HT-29 (cell line): ENCODE measurements around the gene TSSC4. TPM values are rescaled to one million over a fixed set of nuclear protein-coding genes. Genes with fewer than 3 reads are reported as not detected.

ENCODE experiments used
- DNase-seq: peaks from one replicate; pipeline ENCODE4 v3.0.0-alpha.2; 2015; ENCODE audit warnings: low spot score
- total RNA-seq: library from RNA; depleted of rRNA; stranded (reverse); fragments of >200 nt; shearing (Covaris generic); gene quantifications from 2 replicates; pipeline ENCODE4 v1.2.3, GENCODE V29; 2014

TSSC4 gene
- total RNA-seq, 1 experiment from 2014 or later = 114 TPM

GRCh38 chr11:2369320-2369719 is 31.2 kb upstream of the TSSC4 start:
- no peak for DNase-seq

DNA sequence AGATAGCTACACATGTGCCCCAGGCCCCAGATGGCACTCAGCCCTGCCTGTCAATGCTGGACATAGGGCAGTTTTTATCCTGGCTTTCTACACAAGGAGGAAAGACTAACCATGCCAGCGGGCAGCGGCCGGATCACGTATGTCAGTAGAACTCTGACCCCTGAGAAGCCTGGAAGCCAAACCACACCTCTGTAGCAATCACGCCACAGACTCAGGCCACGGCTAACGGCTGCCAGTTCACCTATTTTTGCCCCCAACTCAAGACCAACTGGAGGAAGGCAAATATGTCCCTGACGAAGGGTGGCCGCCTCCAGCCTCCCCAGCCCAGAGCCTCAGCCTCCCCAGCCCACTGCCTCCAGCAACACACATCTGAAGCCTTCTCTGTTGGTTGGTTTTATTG is 30.7 kb upstream of the TSSC4 start:
- no peak for DNase-seq

DNA sequence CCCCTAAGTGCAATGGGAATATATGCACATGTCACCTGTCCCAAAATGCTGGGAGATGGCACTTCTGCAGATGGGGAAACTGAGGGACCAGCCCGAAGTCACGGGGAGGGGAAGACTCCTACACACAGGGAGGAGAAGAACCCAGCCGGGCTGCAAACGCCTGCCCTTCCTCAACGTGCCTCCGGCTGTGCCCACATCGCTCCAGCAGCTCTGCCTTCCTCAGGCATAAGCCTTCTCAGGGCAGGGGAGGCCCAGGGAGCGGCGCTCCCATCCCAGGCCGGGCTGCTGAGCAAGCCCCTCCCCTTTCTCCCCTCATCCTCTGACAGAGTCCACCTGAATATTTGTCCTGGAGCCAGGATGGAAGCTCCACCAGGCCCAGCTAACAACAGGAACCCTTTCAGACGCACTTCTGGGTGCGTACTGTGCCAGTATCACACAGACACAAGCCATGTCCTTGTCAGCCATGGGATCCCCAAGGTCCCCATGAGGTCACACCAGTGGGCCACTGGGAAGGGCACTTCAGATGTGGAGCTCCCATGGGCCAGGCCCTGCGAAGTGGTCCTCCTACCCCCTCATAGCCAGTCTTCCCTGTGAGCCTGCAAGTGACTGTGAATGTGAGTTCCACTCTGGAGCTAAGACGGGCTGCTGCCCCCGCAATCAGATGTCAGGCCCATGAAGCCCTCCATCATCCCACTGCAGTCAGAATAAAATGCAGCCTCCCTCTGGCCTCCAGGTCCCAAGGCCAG is 25.9 kb upstream of the TSSC4 start:
- no peak for DNase-seq

DNA sequence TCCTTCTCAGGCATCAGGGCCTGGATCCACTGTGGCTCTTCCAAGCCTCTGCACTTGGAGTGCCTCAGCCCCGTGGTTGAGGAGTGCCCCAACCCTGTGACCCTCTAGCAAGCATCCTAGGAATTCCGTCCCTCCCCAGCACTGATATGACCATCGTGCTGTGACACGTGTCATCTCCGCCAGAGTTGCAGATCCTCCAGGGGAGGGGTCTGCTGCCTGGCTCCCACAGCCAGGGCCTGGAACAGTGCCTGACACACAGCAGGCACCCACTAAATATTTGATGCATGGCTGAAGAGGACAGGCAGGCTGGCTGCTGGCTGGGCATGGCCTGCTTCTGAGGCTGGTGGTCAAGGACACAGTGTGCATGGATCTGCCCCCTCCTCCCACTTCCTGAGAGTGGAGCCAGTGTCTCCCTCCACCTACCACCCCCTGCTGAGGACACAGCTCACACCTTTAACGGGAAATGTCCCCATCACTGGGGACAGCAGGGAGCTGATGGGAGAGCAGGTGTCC is 25.2 kb upstream of the TSSC4 start:
- no peak for DNase-seq

DNA sequence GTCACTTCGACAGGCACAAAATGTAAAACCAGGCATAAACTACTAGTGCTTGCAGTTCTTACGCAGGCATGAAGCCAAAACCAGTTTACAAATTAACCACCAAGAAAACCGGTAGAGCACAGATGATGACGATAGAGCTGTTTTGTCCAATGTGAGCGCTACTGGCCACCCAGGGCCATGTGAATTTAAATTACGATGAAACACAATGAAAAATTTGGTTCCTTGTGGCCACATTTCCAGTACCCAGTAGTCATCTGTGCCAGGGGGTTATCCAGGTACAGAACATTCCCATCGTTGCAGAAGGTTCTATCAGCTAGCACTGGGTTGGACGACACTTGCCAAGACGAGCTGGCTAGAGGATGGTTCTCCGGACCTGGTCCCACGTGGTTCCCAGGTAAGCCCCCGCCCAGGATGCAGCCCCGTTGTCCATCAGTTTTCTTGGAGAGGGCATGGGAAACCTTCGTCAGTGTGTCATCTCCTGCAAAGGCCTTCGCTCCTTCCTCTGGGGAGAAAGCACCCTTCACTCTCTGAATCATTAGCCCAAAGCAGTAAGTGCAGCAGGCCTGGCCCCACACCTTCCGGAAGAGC is 24.5 kb upstream of the TSSC4 start:
- peak; percentile 80 for DNase-seq

GRCh38 chr11:2376751-2377451 is 23.6 kb upstream of the TSSC4 start, which contains the start of gene CD81:
TSS of gene CD81 (plus strand) at chr11:2377310. CDS start at chr11:2377550, 240 bp downstream.
- peak; percentile 21 for DNase-seq

GRCh38 chr11:2377511-2378443 is 22.8 kb upstream of the TSSC4 start:
- peak; percentile 48 for DNase-seq

- no peak for DNase-seq
Observed at GRCh38 chr11:2378527-2379210, 21.9 kb upstream of the TSSC4 start.

GRCh38 chr11:2379466-2380174 is 20.9 kb upstream of the TSSC4 start:
- DNase-seq = no peak

DNA sequence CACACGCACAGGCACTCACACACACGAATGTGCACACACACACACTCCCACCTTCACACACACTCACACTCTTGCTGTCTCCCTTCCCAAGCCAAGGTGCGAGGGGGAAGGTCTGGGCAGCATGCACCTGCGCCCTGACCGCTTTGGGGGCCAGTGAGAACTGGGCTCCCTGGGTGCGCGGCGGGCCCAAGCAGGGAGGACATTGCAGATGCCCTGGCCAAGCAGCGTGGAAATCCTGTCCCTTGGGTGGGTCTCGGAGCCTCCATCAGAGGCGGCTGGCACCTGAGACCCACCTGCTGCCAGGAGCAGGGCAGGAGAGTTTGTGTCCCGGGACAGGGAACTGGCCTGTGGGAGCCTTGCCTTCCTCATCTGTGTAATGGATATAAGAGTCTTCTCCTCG is 20.2 kb upstream of the TSSC4 start:
- DNase-seq = no peak

GRCh38 chr11:2380807-2381350 is 19.7 kb upstream of the TSSC4 start:
- no peak for DNase-seq

- no peak for DNase-seq
Observed at GRCh38 chr11:2381494-2382128, 18.9 kb upstream of the TSSC4 start.

GRCh38 chr11:2382129-2382517 is 18.4 kb upstream of the TSSC4 start:
- DNase-seq = no peak

GRCh38 chr11:2382936-2383851 is 17.4 kb upstream of the TSSC4 start:
- no peak for DNase-seq

GRCh38 chr11:2383852-2384804 is 16.4 kb upstream of the TSSC4 start:
- peak; percentile 32 for DNase-seq

- no peak for DNase-seq
Observed at GRCh38 chr11:2385156-2386151, 15.1 kb upstream of the TSSC4 start.
